ENCODE results near the gene EPHB3.

Gene EPHB3

GRCh38 chr3:184543843-184544512 lies 17.6 kb upstream of the EPHB3 start:
- DNase-seq: peak; percentile 14 to 54 (median 28)

- DNase-seq: no peak
These were observed 17.1 kb upstream of the EPHB3 start for GRCh38 chr3:184544513-184544861.

GRCh38 chr3:184545769-184546168 lies 15.8 kb upstream of the EPHB3 start:
- no peak for DNase-seq

- DNase-seq: no peak
These were observed 15.3 kb upstream of the EPHB3 start for GRCh38 chr3:184546252-184546651.

GRCh38 chr3:184549796-184550577 lies 11.6 kb upstream of the EPHB3 start:
- no peak for DNase-seq

- DNase-seq: no peak
These were observed 10.5 kb upstream of the EPHB3 start for GRCh38 chr3:184551103-184551502.

GRCh38 chr3:184551614-184552256 lies 9.8 kb upstream of the EPHB3 start:
- no peak for DNase-seq

- DNase-seq: no peak
These were observed 9.3 kb upstream of the EPHB3 start for GRCh38 chr3:184552296-184552695.

GRCh38 chr3:184552863-184553262 lies 8.7 kb upstream of the EPHB3 start:
- DNase-seq: no peak

- no peak for DNase-seq
These were observed 8.2 kb upstream of the EPHB3 start for GRCh38 chr3:184553385-184553784.

- DNase-seq: no peak
These were observed 7.1 kb upstream of the EPHB3 start for GRCh38 chr3:184554461-184554860.

GRCh38 chr3:184556582-184557347 lies 4.8 kb upstream of the EPHB3 start:
- DNase-seq: peak in 1 of 4 experiments; percentile 12

GRCh38 chr3:184557348-184557950 lies 4.1 kb upstream of the EPHB3 start:
- DNase-seq: no peak

GRCh38 chr3:184558726-184559125 lies 2.9 kb upstream of the EPHB3 start:
- DNase-seq: no peak

GRCh38 chr3:184559336-184559735 lies 2.2 kb upstream of the EPHB3 start:
- no peak for DNase-seq

- DNase-seq: no peak
These were observed 1.1 kb upstream of the EPHB3 start for GRCh38 chr3:184560531-184560930.

GRCh38 chr3:184561913-184562877 lies 610 bp downstream of the EPHB3 start:
- DNase-seq: no peak

GRCh38 chr3:184562878-184563560 lies 1.4 kb downstream of the EPHB3 start:
- DNase-seq: no peak

GRCh38 chr3:184563561-184563925 lies 2.0 kb downstream of the EPHB3 start:
- DNase-seq: no peak

- DNase-seq: no peak
These were observed 2.5 kb downstream of the EPHB3 start for GRCh38 chr3:184563941-184564684.
